ENCODE measurements around the gene GSTCD.

Gene GSTCD

GRCh38 chr4:105870963-105871362, 162.4 kb downstream of the GSTCD start (continued):
- TF ChIP-seq PRDM2 (tag by site-specific recombination; IDR thresholded peaks at IDR 0.05; ENCODE audit: borderline replicate concordance) (no peak), GLIS2 (tag by site-specific recombination; IDR thresholded peaks at IDR 0.05) (no peak)

GRCh38 chr4:105871997-105872396, 163.4 kb downstream of the GSTCD start:
- no peak for TF ChIP-seq ZNF76 (tag by site-specific recombination; IDR thresholded peaks at IDR 0.05; ENCODE audit: borderline replicate concordance, low read depth)
- no peak for TF ChIP-seq ZNF629 (tag by site-specific recombination; IDR thresholded peaks at IDR 0.05)
- no peak for TF ChIP-seq ZBTB10 (tag by site-specific recombination; IDR thresholded peaks at IDR 0.05)
- TF ChIP-seq ZNF274 (IDR thresholded peaks at IDR 0.05; ENCODE audit: low read length): no peak
- no peak for TF ChIP-seq ZNF274 (tag by site-specific recombination; IDR thresholded peaks at IDR 0.05; ENCODE audit: borderline replicate concordance)
- TF ChIP-seq ZBTB8A (tag by site-specific recombination; IDR thresholded peaks at IDR 0.05): no peak
- TF ChIP-seq BCL11A (tag by site-specific recombination; IDR thresholded peaks at IDR 0.05; ENCODE audit: low read depth): no peak
- no peak for TF ChIP-seq ZNF416 (tag by site-specific recombination; IDR thresholded peaks at IDR 0.05)
- TF ChIP-seq ZNF449 (tag by site-specific recombination; IDR thresholded peaks at IDR 0.05): no peak
- TF ChIP-seq PRDM1 (tag by site-specific recombination; IDR thresholded peaks at IDR 0.05): no peak
- no peak for TF ChIP-seq GLIS1 (tag by site-specific recombination; IDR thresholded peaks at IDR 0.05)
- no peak for TF ChIP-seq ZNF19 (tag by site-specific recombination; IDR thresholded peaks at IDR 0.05; ENCODE audit: low read depth)
- no peak for TF ChIP-seq ZNF473 (tag by site-specific recombination; IDR thresholded peaks at IDR 0.05)
- no peak for TF ChIP-seq ZSCAN18 (tag by site-specific recombination; IDR thresholded peaks at IDR 0.05)
- TF ChIP-seq ZNF529 (tag by site-specific recombination; IDR thresholded peaks at IDR 0.05; ENCODE audit: insufficient replicate concordance): no peak
- no peak for TF ChIP-seq PRDM6 (tag by site-specific recombination; IDR thresholded peaks at IDR 0.05)
- TF ChIP-seq KLF7 (tag by site-specific recombination; IDR thresholded peaks at IDR 0.05; ENCODE audit: borderline replicate concordance): no peak
- TF ChIP-seq ZFP37 (tag by site-specific recombination; IDR thresholded peaks at IDR 0.05): no peak
- TF ChIP-seq EGR2 (tag by site-specific recombination; IDR thresholded peaks at IDR 0.05; ENCODE audit: low read depth): no peak
- no peak for TF ChIP-seq ZNF202 (tag by site-specific recombination; IDR thresholded peaks at IDR 0.05; ENCODE audit: borderline replicate concordance)
- Histone ChIP-seq H3K9me3 (ENCODE audit: control insufficient read depth, insufficient read depth, low read depth, low read length) (no peaks in the 10 kb centered on the region), H3K4me3 (ENCODE audit: low read depth, low read length) (no peak overlapping the region), H3K4me1 (ENCODE audit: control insufficient read depth, insufficient read depth, low read length) (no peaks in the 10 kb centered on the region), H3K27ac (ENCODE audit: extremely low read depth, low read depth, low read length) (no peak overlapping the region), H3K36me3 (ENCODE audit: control insufficient read depth in 2 of 2, insufficient read depth in 1 of 2, low read length in 2 of 2) (no peaks in the 10 kb centered on the region)
- POLR2A ChIA-PET: no interaction called here
- CTCF ChIA-PET: no interaction called here
